HuH-7.5 (cell line): ENCODE data around the gene SRRD.
"Not testable (repeated sequence)": the region's sequence is repeated elsewhere in the genome, so short reads cannot be mapped to it uniquely, and the experiment has no call there.

Experiments used
- DNase-seq: peaks from one replicate; pipeline ENCODE4 v3.0.0; 2011; ENCODE audit warnings: low spot score

SRRD gene, protein sequence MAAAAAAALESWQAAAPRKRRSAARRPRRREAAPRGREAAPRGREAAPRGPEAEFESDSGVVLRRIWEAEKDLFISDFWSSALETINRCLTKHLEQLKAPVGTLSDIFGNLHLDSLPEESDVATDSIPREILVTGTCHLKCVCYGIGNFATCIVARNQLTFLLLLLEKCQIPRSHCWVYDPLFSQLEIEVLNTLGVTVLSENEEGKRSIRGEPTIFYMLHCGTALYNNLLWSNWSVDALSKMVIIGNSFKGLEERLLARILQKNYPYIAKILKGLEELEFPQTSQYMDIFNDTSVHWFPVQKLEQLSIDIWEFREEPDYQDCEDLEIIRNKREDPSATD

DNA sequence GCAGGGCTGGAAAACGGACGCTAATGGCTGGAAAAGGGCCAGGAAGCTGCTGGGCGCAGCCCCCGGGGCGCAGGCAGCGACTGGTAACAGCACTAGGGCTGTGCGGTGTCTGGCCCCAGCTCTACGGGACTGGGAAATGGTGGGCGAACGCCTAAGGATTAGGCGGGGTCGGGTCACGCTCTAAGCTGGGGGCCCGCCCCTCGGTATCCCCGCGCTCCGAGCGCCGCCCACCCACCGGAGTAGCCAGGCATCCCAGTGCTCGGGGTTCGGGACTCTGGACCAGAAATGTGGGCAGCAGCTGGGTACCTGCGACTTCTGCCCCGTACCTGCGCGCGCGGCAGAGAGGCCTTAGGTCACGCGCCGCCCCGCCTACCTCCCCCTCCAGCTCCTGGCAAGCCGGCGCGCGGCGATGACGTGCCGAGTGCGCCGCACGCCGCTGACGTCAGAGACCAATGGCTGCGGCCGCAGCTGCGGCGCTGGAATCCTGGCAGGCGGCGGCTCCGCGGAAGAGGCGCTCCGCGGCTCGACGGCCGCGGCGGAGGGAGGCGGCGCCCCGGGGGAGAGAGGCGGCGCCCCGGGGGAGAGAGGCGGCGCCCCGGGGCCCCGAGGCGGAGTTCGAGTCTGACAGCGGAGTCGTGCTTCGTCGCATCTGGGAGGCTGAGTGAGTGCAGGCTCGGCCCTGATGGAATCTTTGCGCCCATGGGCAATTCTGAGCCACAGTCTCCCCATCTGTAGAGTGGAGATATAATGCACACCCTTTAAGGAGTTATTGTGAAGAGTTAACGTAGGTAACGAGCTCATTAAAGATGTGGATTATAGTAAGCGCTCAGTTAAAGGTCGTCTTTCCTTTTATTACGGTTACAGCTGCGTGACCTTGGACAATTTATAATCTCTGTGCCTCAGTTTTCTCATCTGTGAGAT lies at the start of gene SRRD, which contains the start of gene HPS4:
Gene SRRD (plus strand): TSS at position 439 of the 921 bp plus-strand sequence. CDS start 14 bp downstream, at position 453.
Gene HPS4 (minus strand): TSS at position 345 of the 921 bp plus-strand sequence. CDS start 2,021 bp downstream, outside the sequence.
- DNase-seq: peak; percentile 73

- DNase-seq: no peak
Measured at GRCh38 chr22:26435327-26436093, 48.2 kb upstream of the SRRD start.

DNA sequence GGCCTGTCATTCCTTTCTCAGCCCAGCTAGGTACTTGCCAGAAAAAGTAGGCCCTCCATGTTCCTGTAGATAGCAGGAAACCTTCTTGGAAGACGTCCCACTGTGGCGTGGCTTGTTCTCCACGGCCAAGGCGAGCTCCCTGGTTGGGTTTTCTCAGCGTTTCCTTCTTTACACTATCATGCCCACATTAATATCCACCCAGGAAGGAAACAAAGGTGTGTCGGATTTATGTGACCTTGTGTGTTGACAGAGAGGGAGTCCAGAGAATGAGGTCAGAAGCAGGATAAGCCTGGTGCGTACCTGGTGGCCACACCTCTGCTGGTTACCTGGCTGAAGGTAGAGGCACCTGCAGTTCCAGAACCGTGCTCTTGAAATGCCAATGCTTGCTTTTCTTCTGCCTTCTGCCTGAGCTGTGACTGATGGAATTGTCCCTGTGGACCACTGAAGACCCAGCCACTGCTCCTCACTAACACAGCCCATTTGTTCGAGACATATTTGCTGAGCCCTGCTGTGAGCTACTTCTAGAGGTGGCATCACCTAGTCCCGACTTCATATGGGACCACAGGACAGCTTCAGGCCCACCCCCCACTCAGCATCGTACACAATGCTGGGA lies 46.7 kb upstream of the SRRD start:
- no peak for DNase-seq

DNA sequence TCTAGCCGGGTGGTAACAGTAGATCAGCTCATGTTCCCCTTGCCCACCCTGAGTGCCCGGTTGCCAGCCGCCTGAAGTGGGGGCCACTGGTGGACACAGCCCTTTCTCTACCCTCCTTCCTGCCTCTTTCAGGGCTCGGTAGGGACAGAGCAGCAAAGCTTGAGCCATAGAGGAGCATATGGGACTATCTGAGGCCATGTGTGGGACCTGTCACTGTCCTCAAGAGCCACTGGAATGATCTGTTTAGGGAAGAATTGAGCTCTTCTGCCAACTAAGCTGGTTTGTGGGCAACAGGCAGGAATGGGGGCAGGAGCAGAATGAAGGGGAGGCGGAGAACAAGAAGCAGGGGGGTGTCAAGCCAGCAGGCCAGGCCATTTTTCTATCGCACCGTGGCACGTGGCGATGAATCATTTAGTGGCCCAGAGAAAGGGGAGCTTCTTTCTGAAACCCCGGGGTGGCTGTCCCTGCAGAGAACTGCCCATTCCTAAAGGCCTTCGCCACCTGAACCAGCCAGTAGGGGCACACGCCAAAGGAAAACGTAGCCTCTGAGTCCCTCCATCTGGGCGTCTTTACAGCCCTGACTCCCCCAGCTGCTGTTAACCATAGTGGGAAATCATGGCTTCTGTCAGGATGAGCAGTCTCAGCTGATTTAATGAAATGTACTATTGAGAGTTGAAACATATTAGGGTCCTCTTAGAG lies 45.8 kb upstream of the SRRD start:
- no peak for DNase-seq

GRCh38 chr22:26438776-26439175 lies 44.9 kb upstream of the SRRD start:
- DNase-seq: not testable (repeated sequence)

- DNase-seq: no peak
Measured at GRCh38 chr22:26439559-26439958, 44.1 kb upstream of the SRRD start.

DNA sequence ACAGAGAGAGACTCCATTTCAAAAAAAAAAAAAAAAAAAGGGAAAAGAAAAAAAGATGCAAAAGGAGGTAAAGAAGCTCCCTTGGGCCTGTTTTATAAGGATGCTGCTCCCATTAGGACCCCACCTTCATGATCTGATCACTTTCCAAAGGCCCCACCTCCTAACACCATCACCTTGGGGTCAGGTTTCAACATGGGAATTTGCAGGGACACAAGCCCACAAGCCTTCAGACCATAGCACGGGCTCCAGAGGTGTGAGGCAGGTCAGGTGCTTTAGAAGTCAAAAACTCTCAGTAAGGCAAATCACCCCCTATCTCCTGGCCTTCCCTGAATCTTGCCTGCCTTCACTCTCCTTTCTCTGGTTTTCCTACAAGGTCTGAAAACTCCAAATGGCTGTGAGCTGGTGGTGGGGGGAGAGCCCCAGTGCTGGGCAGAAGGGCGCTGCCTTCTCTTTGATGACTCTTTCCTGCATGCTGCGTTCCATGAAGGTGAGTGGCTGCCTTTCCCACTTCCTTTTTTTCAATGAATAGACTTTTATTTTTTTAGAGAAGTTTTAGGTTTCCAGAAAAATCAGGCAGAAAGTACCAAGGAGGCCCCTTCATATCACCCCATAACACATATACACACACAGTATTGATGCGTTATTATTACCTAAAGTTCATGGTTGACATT lies 41.5 kb upstream of the SRRD start:
- DNase-seq: no peak

DNA sequence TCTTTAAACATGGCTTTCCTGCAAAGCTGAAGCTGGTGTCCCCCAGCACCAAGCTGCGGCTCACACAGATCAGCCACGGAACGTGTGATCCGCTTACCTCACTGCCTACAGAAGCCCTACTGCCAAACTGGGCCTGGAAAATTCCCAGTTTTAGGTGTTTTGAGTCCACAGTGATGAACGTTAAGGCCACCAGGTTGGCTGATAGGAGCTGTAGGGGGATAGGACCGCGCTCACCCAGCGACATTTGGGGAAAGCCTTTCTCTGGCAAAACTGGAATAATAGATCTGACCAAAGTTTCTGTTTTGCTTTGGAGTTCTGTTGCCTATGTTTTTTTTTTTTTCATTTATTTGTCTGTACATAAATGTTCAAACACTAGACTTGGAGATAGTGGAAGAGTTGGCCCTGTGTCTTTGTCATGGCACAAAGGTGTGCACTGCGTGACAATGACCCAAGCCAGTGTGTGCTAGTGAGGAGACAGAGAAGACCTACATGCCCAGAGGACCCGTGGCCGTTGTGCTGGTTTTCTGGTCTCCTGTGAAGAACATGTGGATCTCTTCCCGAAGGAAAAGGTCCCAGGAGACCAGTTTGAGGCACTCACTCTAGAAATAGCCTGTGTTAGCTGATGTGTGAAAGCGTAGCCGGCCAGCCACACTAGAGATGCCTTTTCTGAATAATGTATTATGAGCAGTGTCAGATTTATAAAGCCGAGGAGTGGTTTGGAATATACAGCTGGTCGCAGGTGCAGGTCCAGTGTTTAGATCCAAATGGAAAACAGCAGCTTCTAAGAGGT lies 39.6 kb upstream of the SRRD start:
- DNase-seq: no peak

- DNase-seq: no peak
Measured at GRCh38 chr22:26444777-26445176, 38.9 kb upstream of the SRRD start.

- DNase-seq: no peak
Measured at GRCh38 chr22:26445577-26446275, 38.0 kb upstream of the SRRD start.

DNA sequence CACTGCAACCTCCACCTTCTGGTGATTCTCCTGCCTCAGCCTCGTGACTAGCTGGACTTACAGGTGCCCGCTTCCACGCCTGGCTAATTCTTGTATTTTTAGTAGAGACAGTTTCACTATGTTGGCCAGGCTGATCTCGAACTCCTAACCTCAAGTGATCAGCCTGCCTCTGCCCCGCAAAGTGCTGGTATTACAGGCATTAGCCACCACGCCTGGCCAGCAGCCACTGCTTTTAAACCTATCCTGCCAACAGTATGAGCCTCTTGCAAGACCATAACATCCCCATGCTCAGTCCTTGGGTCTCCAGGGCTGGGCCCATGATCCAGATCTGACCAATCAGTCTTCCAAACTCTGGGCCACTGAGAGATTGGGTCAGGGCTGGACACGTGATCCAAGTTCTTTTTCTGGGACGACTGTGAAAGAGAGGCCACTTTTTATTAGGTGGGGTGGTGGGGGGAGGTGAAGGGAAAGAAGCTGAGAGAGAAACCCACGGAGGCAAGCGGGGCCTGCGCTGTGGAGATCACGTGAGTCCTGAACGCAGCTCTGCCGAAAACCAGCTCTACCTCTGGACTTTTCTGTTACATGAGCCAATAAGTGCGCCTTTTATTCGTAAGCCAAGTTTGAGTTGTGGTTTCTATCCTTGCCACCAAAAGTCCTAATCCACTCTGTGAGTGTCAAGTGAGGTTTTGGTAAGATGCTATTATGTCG lies 36.7 kb upstream of the SRRD start:
- no peak for DNase-seq

DNA sequence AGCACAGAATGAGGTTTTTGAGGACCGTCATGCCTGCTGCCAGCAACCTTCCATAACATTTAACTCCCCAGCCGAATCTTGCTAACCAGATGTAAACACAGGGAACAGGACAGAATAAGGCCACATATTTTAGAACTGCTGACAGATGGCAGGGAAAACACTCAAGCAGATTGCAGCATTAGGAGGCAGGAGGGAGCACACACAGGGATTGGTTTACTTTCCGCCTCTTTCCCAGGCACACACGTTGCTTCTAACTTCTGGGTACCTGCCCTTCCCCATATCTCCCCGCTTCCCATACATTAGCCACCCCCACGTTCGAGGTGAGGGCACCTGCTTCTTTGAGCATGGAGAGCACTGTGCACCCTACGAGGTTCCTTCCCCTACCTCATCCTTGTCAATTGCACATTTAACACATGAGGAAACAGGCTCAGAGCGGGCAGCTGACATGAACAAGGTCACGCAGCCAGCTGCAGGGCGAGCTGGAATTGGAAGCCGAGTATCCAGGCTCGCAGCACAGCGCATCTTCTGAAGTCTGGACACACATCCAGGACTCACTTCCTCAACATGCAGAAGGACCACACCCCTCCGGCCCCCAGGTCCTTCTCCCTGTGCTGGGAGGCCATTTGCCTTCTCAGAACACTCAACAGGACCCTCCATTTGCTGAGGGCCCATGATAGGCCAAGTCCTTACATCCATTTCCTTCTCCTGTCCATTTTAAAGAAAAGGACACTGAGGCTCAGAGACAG lies 35.9 kb upstream of the SRRD start:
- DNase-seq: no peak

- DNase-seq: no peak
Measured at GRCh38 chr22:26448334-26448733, 35.3 kb upstream of the SRRD start.

DNA sequence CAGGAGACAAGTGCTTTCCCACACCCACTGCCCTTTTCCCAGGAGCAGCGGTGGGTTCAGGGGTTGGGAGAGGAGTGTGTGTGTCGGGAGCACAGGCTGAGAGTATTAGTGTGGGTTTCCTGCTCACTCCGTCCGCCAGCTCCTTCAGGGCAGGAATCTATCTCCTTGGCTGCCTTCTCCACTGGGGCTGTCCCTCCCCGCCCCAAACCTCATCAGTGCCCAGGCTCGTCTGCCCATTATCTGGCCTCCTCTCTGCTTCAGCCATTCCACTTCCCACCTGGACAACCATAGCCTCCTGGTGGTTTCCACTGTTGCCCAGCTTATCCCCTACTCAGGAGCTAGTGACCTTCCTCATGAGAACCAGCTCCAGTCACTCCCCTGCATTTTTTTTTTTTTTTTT lies 34.7 kb upstream of the SRRD start:
- no peak for DNase-seq

DNA sequence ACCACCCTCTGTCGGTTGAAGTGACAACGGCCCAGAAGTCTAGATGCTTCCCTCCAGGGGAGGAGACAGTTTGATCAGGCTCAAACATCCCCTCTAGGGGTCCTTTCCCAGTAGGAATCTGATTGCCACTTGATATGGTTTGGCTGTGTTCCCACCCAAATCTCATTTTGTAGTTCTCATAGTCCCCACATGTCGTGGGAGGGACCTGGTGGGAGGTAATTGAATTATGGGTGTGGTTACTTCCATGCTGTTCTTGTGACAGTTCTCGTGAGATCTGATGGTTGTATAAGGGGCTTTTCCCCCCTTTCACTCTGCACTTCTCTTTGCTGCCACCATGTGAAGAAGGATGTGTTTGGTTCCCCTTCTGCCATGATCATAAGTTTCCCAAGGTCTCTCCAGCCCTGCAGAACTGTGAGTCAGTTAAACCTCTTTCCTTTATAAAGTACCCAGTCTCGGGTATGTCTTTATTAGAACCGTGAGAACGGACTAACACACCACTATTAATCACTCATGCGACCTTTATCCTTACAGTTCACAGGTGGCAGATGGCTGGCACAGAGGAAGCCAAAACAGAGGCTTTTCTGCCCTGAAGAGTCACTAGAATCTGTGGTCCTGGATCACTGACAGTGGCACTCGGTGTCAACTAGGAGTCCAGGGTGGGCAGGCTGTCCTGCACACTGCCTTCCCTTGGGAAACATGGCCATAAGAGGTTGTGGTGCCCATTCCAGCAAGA lies 33.1 kb upstream of the SRRD start:
- no peak for DNase-seq

DNA sequence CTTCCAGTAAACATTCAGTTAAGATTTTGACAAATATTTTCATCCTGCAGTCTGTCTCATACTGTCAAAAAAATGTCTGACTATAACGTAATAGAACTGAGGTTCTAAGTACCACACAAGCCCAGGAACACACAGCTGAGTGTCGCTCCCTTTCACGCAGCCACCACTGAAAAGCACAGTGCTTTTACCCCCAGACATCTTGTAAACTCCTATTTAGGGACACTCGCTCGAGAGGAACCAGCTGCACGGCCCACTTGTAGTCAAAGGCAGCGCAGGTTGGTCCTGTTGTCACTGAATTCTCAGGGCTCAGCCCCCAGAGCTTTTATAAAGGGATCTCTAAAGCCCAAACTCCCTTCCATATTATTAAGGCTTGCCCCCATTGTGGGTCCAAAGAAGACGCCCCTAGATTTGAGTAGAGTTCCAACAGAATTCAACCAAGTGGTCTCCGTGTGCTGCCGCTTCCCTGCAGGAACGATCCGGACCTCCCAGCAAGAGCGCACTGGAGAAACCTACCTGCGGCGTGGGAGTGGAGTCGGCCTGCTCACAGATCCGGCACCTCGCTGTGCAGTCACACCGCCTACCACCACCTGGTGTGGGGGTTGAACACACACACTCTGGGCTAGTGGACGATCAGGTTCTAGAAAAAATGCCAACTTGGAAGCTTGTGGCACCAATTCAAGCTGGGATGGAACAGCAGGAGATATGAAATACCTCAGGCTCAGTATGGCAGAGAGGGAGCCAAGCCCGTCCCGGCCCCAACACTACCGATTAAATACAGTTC lies 31.3 kb upstream of the SRRD start:
- no peak for DNase-seq
